PC-9 (cell line): Measurements from ENCODE around the gene OIP5.

ENCODE experiments used
- EZH2 ChIP-seq: fragments of 200-600 bp; sonication (generic); IDR thresholded peaks from 2 replicates; pipeline ENCODE4 v1.8.0; 2017; ENCODE audit warnings: antibody characterized with exemption, low read depth
- TF ChIP-seq, protein P1 (sequence below): fragments of 200-600 bp; sonication (generic); conservative IDR thresholded peaks from 2 replicates; pipeline ENCODE4 v1.6.1; 2017; ENCODE audit warnings: mixed run types, antibody characterized with exemption, mild to moderate bottlenecking, moderate library complexity

DNA sequence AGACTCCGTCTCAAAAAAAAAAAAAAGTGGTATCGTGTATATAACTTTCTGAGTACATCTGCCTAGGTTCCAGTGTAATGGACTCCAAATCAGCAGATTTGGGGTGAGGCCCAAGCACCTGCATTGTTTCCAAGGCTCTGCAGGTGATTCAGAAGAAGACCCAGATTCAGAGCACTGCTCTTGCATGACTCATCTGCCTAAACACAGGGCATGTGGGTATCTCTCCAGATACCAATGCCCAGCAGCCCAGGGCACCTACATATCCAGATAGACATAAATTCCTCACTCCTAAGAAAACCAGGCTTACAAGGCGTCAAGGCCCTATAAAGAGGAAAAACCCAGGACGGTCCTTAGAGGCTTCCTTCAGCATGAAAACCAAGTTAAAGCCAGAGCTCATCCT is 45.6 kb upstream of the OIP5 start:
- TF ChIP-seq, protein P1, sequence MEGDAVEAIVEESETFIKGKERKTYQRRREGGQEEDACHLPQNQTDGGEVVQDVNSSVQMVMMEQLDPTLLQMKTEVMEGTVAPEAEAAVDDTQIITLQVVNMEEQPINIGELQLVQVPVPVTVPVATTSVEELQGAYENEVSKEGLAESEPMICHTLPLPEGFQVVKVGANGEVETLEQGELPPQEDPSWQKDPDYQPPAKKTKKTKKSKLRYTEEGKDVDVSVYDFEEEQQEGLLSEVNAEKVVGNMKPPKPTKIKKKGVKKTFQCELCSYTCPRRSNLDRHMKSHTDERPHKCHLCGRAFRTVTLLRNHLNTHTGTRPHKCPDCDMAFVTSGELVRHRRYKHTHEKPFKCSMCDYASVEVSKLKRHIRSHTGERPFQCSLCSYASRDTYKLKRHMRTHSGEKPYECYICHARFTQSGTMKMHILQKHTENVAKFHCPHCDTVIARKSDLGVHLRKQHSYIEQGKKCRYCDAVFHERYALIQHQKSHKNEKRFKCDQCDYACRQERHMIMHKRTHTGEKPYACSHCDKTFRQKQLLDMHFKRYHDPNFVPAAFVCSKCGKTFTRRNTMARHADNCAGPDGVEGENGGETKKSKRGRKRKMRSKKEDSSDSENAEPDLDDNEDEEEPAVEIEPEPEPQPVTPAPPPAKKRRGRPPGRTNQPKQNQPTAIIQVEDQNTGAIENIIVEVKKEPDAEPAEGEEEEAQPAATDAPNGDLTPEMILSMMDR: no peak
- TF ChIP-seq EZH2: no peak
